B cell (primary cell): ENCODE results near the gene KATNB1. TPM values are rescaled to one million over a fixed set of nuclear protein-coding genes. Genes with fewer than 3 reads are reported as not detected.

Experiments used
- ATAC-seq: fragments of 200-7000 bp; cut with Tn5 transposase; one replicate; pipeline ENCODE4 v1.10.0; 2021; ENCODE audit warnings: low read depth, mild to moderate bottlenecking, moderate number of reproducible peaks, moderate library complexity
- CTCF ChIA-PET: fragments of 350-600 bp; sonication (Branson Sonifier 250); formaldehyde crosslinking; loops from one replicate; lab custom pipeline; 2021; ENCODE audit warnings: antibody characterized with exemption, inconsistent platforms; lab: Charles Lee
- POLR2A ChIA-PET: fragments of 350-600 bp; sonication (Branson Sonifier 250); formaldehyde crosslinking; loops from one replicate; lab custom pipeline; 2021; ENCODE audit warnings: antibody characterized with exemption; lab: Charles Lee
- DNase-seq: peaks from one replicate; pipeline ENCODE4 v3.0.0; 2013
- H2AFZ ChIP-seq: 2 replicates; pipeline ENCODE4 v1.6.1; 2012; ENCODE audit warnings: mild to moderate bottlenecking, low read depth, low read length; ENCODE audit not compliant: insufficient read depth, poor library complexity, severe bottlenecking
- H3K27ac ChIP-seq, 2 donors: 1 replicate in 1 of 2; 2 replicates in 1 of 2; pipeline ENCODE4 v1.5.1; 2012 to 2013; ENCODE audit warnings: low read length in 2 of 2, mild to moderate bottlenecking in 2 of 2, moderate library complexity in 1 of 2
- H3K27me3 ChIP-seq, 4 experiments: fragments of 200-600 bp in 1 of 4; sonication (generic) in 1 of 4; replicated peaks in 1 of 4; 1 replicate in 2 of 4; 2 replicates in 2 of 4; pipeline versions ENCODE4 v1.6.1 to v1.7.0; 2013 to 2016; ENCODE audit warnings: low read length in 3 of 4, mild to moderate bottlenecking in 2 of 4, mixed read lengths in 1 of 4, moderate library complexity in 1 of 4; ENCODE audit not compliant: insufficient read depth in 4 of 4, control insufficient read depth in 3 of 4; ENCODE audit errors: control extremely low read depth in 1 of 4
- H3K36me3 ChIP-seq, 2 experiments: replicated peaks in 1 of 2; 1 replicate in 1 of 2; 2 replicates in 1 of 2; pipeline versions ENCODE4 v1.6.1 to v1.7.1; 2013; ENCODE audit warnings: low read length in 1 of 2; ENCODE audit not compliant: insufficient read depth in 2 of 2, control insufficient read depth in 1 of 2; ENCODE audit errors: control extremely low read depth in 1 of 2, extremely low read depth in 1 of 2
- H3K4me1 ChIP-seq, 2 donors: fragments of 200-600 bp in 1 of 2; sonication (generic) in 1 of 2; 1 replicate in 1 of 2; 2 replicates in 1 of 2; pipeline versions ENCODE4 v1.5.1 to v1.6.1; 2013 to 2017; ENCODE audit warnings: low read length in 2 of 2; ENCODE audit not compliant: control insufficient read depth in 2 of 2, insufficient read depth in 2 of 2
- H3K4me2 ChIP-seq: replicated peaks from 2 replicates; pipeline ENCODE3; 2012; ENCODE audit warnings: mild to moderate bottlenecking, low read depth, low read length; ENCODE audit not compliant: poor library complexity, severe bottlenecking
- H3K4me3 ChIP-seq, 5 experiments: fragments of 200-600 bp in 1 of 5; sonication (generic) in 1 of 5; 1 replicate in 3 of 5; 2 replicates in 2 of 5; pipeline versions ENCODE4 v1.5.1 to v1.7.0; 2011 to 2016; ENCODE audit warnings: low read length in 4 of 5, mild to moderate bottlenecking in 4 of 5, low read depth in 2 of 5, control low read depth in 1 of 5, moderate library complexity in 1 of 5; ENCODE audit not compliant: insufficient read depth in 1 of 5; ENCODE audit errors: control extremely low read depth in 1 of 5, extremely low read depth in 1 of 5
- H3K79me2 ChIP-seq: fragments of 200-600 bp; sonication (generic); one replicate; pipeline ENCODE4 v1.6.0; 2016; ENCODE audit warnings: low read length; ENCODE audit not compliant: control insufficient read depth, insufficient read depth
- H3K9ac ChIP-seq: fragments of 200-600 bp; sonication (generic); 2 replicates; pipeline ENCODE4 v1.6.1; 2017; ENCODE audit warnings: mild to moderate bottlenecking, low read length, moderate library complexity
- H3K9me3 ChIP-seq, 3 donors: one replicate each; pipeline versions ENCODE4 v1.6.1 to v1.7.1; 2013; ENCODE audit warnings: low read length in 2 of 3; ENCODE audit not compliant: control insufficient read depth in 2 of 3, insufficient read depth in 1 of 3; ENCODE audit errors: control extremely low read depth in 1 of 3
- H4K20me1 ChIP-seq: 2 replicates; pipeline ENCODE4 v1.6.0; 2012; ENCODE audit warnings: mild to moderate bottlenecking, low read length; ENCODE audit not compliant: insufficient read depth, control insufficient read depth, poor library complexity, severe bottlenecking
- H3K27ac Mint-ChIP-seq: one replicate; pipeline ENCODE4 v1.8.0; 2021; ENCODE audit warnings: mixed read lengths
- H3K27me3 Mint-ChIP-seq: one replicate; pipeline ENCODE4 v1.8.0; 2021; ENCODE audit warnings: mixed read lengths
- H3K4me1 Mint-ChIP-seq: one replicate; pipeline ENCODE4 v1.8.0; 2021; ENCODE audit warnings: mixed read lengths
- H3K4me3 Mint-ChIP-seq: one replicate; pipeline ENCODE4 v1.8.0; 2021; ENCODE audit warnings: mixed read lengths
- H3K9me3 Mint-ChIP-seq: one replicate; pipeline ENCODE4 v1.8.0; 2022; ENCODE audit warnings: mixed read lengths; ENCODE audit not compliant: insufficient read depth
- CTCF ChIP-seq: fragments of 200-600 bp; IDR thresholded peaks from one replicate; pipeline ENCODE4 v1.8.0; 2022; ENCODE audit warnings: antibody characterized with exemption, mild to moderate bottlenecking
- EZH2 ChIP-seq: IDR thresholded peaks from 2 replicates; pipeline ENCODE4 v1.6.1; 2012; ENCODE audit warnings: borderline replicate concordance, low read depth, mild to moderate bottlenecking, moderate library complexity, low read length; ENCODE audit not compliant: insufficient read depth, poor library complexity, severe bottlenecking
- WGBS: methylation state at CpG from one replicate; pipeline ENCODE4 v1.1.5; 2013; ENCODE audit warnings: missing lambda C conversion rate; ENCODE audit not compliant: insufficient coverage; 5-methylcytosine and 5-hydroxymethylcytosine counted together
- intact Hi-C: fragments of 100-400 bp; cut with micrococcal nuclease; formaldehyde crosslinking; loops from one replicate; pipeline ENCODE4 v1.10.0; 2022
- polyA plus RNA-seq: library from polyadenylated mRNA; depleted of rRNA; stranded (reverse); fragments of >200 nt; gene quantifications from 2 replicates; pipeline ENCODE4 v1.2.3, GENCODE V29; 2012
- total RNA-seq, 2 donors: library from RNA; stranded (reverse); fragments of 120-200 nt in 1 of 2; gene quantifications; 1 replicate in 1 of 2; 2 replicates in 1 of 2; pipeline versions ENCODE4 v1.2.3 to v1.2.4, GENCODE V29; 2013 to 2022

KATNB1 gene
- total and polyA plus RNA-seq, 2 donors (not counting 1 experiment from before 2014, with no cell fraction given): 20.3 to 29.0 TPM

DNA sequence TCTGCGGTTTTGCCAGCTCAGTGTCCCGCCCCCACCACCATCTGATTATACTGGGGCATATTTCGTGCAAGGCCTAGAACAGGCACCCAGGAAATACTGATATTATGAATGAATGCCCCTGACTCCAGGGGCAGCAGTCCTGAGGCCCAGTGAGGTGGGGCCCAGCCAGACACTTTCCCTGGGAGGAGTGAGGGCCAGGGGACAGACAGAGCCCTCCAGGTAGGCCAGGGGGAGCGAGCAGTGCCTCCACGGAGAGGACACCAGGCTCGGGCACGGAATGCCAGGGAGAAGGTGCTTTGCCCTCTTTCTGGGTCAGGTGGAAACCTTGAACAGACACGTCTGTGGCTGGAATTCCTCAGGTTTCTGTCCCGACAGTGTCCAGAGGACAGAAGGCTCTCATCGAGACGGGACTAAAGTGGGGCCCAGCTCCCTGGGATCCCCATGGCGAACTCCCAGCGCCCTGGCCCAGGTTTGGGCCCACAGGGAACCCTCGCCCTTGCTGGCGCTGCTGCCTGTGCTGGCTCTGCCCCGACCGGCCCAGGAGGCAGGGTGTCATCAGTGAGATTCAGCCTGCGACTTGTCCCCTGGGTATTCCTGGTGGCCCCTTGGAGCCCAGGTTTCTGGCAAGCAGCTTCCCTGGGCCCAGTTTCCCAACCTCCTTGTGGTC lies 4.3 kb downstream of the KATNB1 start:
- DNase-seq: no peak
- intact Hi-C loops: loop anchor here (5.0 kb wide), 1 partner anchor 93 kb away; no protein-coding TSS in a partner anchor
- ChIA-PET CTCF (no interaction called here), POLR2A (no interaction called here)
- H3K4me2 ChIP-seq: no peak overlapping the region
- no peak overlapping the region for H2AFZ ChIP-seq
- Mint-ChIP-seq H3K4me3 (no peak overlapping the region), H3K9me3 (no peaks in the 10 kb centered on the region), H3K27me3 (no peaks in the 10 kb centered on the region), H3K27ac (no peak overlapping the region), H3K4me1 (peaks cover 26% of the 10 kb centered on the region)
- no peak for TF ChIP-seq CTCF
- no peak for TF ChIP-seq EZH2
- peaks cover 0 to 3% of the 10 kb centered on the region in 2 experiments for H3K36me3 ChIP-seq
- H3K4me1 ChIP-seq: peaks cover 10 to 12% of the 10 kb centered on the region in 2 donors
- no peaks in the 10 kb centered on the region for H4K20me1 ChIP-seq
- H3K27me3 ChIP-seq: no peaks in the 10 kb centered on the region
- no peak overlapping the region for H3K4me3 ChIP-seq
- no peaks in the 10 kb centered on the region for H3K9me3 ChIP-seq
- H3K27ac ChIP-seq: no peak overlapping the region
- WGBS: 93% methylated on average over 17 of the region's 18 CpGs
- no peak for ATAC-seq
- peaks cover 9% of the 10 kb centered on the region for H3K79me2 ChIP-seq
- H3K9ac ChIP-seq: no peak overlapping the region

DNA sequence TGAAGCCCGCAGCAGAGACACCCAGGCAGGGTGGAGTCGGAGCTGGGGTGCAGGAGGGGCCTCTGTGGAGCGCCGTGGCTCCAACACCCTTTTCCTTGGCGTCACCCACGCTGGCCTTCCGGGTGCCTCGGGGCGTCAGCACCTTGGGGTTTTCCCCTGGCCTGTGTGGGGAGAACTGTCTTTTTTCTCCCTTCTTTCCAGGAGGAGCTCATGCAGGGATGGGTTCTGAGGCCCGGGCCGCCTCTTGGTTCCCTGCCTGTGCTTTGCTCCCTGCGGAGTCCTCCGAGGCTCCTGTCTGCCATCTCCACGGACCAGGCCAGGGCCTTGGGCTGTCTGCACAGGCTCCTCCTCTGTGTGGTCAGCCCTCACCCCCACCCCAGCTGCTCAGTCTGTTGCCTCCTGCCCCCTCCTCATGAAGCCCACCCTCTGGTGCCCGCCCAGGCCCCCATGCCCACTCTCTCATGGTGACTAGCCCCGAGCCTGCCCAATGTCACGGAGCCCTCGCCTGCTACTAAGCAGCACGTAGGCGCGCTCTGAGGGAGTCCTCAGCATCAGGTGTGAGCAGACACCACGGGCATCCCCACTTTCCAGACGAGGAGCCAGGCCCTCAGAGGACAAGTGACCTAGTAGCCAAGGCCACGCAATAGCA lies 5.0 kb downstream of the KATNB1 start:
- Histone ChIP-seq H4K20me1 (no peaks in the 10 kb centered on the region), H3K4me2 (no peak overlapping the region), H3K9ac (no peak overlapping the region), H3K4me1 (peaks cover 10 to 12% of the 10 kb centered on the region in 2 donors), H3K27me3 (no peaks in the 10 kb centered on the region), H3K27ac (no peak overlapping the region), H2AFZ (no peak overlapping the region), H3K9me3 (no peaks in the 10 kb centered on the region), H3K36me3 (peaks cover 0 to 3% of the 10 kb centered on the region in 2 experiments), H3K79me2 (peaks cover 9% of the 10 kb centered on the region), H3K4me3 (no peak overlapping the region)
- Mint-ChIP-seq H3K4me3 (no peak overlapping the region), H3K4me1 (peaks cover 20% of the 10 kb centered on the region), H3K27me3 (no peaks in the 10 kb centered on the region), H3K9me3 (no peaks in the 10 kb centered on the region), H3K27ac (no peak overlapping the region)
- intact Hi-C loops: no loop called here
- POLR2A ChIA-PET: no interaction called here
- TF ChIP-seq EZH2 (no peak), CTCF (no peak)
- DNase-seq: no peak
- CTCF ChIA-PET: interaction anchor here (0.7 kb wide), 1 partner anchor 279 kb away, joined by 3 read pairs; no protein-coding TSS in a partner anchor
- WGBS: 98% methylated on average over 22 of the region's 24 CpGs
- ATAC-seq: no peak
